ENCODE results near the gene TTLL1. TPM values are rescaled to one million over a fixed set of nuclear protein-coding genes. Genes with fewer than 3 reads are reported as not detected.

Gene TTLL1
- total RNA-seq, 1 experiment from 2014 or later = 5.5 TPM

GRCh38 chr22:43088984-43089717 is at the start of gene TTLL1 (continued):
- TF ChIP-seq NFE2L1 (CRISPR knock-in tag; IDR thresholded peaks at IDR 0.05) = peak; percentile 66; the same call in 1 of the 2 replicates
- TF ChIP-seq GABPB1 (CRISPR knock-in tag; IDR thresholded peaks at IDR 0.05) = peak; percentile 59; the same call in 1 of the 2 replicates
- TF ChIP-seq JUN (CRISPR knock-in tag; IDR thresholded peaks at IDR 0.05) = no peak
- no peak for TF ChIP-seq USF2 (CRISPR knock-in tag; IDR thresholded peaks at IDR 0.05)
- TF ChIP-seq ERG (CRISPR knock-in tag; IDR thresholded peaks at IDR 0.05) = no peak
- TF ChIP-seq, protein P1, sequence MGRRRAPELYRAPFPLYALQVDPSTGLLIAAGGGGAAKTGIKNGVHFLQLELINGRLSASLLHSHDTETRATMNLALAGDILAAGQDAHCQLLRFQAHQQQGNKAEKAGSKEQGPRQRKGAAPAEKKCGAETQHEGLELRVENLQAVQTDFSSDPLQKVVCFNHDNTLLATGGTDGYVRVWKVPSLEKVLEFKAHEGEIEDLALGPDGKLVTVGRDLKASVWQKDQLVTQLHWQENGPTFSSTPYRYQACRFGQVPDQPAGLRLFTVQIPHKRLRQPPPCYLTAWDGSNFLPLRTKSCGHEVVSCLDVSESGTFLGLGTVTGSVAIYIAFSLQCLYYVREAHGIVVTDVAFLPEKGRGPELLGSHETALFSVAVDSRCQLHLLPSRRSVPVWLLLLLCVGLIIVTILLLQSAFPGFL (CRISPR knock-in tag; IDR thresholded peaks at IDR 0.05; ENCODE audit: borderline replicate concordance) = no peak
- TF ChIP-seq, protein P2, sequence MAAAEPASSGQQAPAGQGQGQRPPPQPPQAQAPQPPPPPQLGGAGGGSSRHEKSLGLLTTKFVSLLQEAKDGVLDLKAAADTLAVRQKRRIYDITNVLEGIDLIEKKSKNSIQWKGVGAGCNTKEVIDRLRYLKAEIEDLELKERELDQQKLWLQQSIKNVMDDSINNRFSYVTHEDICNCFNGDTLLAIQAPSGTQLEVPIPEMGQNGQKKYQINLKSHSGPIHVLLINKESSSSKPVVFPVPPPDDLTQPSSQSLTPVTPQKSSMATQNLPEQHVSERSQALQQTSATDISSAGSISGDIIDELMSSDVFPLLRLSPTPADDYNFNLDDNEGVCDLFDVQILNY (CRISPR knock-in tag; IDR thresholded peaks at IDR 0.05) = peak; percentile 67; the same call in 1 of the 2 replicates
- no peak for TF ChIP-seq FOXJ3 (CRISPR knock-in tag; IDR thresholded peaks at IDR 0.05; ENCODE audit: borderline replicate concordance)
- no peak for TF ChIP-seq JAZF1 (CRISPR knock-in tag; IDR thresholded peaks at IDR 0.05)
- no peak for TF ChIP-seq ZNF416 (CRISPR knock-in tag; IDR thresholded peaks at IDR 0.05)
- TF ChIP-seq, protein P3, sequence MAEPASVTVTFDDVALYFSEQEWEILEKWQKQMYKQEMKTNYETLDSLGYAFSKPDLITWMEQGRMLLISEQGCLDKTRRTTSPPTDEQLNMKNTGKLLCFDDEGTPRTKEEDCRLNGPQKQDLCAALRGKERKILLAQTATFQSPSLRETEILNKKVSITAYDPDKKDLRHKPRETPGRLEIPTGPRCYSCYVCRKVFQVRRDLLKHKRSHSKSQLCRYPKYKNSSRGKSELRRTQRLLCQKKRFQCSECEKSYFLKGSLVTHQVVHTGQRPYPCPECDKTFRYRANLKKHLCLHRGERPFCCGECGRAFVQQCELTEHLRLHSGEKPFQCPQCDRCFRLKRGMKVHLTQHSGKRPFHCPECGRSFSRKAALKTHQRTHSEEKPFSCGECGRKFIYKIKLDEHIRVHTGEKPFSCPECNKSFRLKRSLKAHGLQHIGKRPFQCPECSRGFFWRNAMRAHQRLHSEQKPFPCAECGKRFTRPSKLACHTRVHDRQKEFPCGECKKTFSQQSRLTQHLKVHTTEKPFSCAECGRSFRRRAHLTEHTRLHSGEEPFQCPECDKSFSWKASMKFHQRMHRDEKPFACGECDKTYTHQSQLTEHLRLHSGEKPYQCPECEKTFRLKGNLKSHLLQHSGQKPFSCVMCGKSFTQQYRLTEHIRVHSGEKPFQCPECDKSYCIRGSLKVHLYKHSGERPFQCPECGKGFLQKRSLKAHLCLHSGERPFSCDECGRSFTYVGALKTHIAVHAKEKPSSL (CRISPR knock-in tag; conservative IDR thresholded peaks at IDR 0.05) = no peak
- peak; percentile 73; the same call in 1 of the 2 replicates for TF ChIP-seq KAT7 (CRISPR knock-in tag; IDR thresholded peaks at IDR 0.05; ENCODE audit: borderline replicate concordance)
- TF ChIP-seq CBFB (CRISPR knock-in tag; IDR thresholded peaks at IDR 0.05; ENCODE audit: low read depth) = 0 out of 2 replicates have a peak, but pooled peaks have one; percentile 73
- TF ChIP-seq, protein P4, sequence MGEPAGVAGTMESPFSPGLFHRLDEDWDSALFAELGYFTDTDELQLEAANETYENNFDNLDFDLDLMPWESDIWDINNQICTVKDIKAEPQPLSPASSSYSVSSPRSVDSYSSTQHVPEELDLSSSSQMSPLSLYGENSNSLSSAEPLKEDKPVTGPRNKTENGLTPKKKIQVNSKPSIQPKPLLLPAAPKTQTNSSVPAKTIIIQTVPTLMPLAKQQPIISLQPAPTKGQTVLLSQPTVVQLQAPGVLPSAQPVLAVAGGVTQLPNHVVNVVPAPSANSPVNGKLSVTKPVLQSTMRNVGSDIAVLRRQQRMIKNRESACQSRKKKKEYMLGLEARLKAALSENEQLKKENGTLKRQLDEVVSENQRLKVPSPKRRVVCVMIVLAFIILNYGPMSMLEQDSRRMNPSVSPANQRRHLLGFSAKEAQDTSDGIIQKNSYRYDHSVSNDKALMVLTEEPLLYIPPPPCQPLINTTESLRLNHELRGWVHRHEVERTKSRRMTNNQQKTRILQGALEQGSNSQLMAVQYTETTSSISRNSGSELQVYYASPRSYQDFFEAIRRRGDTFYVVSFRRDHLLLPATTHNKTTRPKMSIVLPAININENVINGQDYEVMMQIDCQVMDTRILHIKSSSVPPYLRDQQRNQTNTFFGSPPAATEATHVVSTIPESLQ (CRISPR knock-in tag; IDR thresholded peaks at IDR 0.05) = no peak
- no peak for TF ChIP-seq NFATC4 (CRISPR knock-in tag; IDR thresholded peaks at IDR 0.05)
- TF ChIP-seq GRHL2 (CRISPR knock-in tag; IDR thresholded peaks at IDR 0.05; ENCODE audit: insufficient replicate concordance, severe bottlenecking) = no peak
- TF ChIP-seq IRF2 (CRISPR knock-in tag; IDR thresholded peaks at IDR 0.05; ENCODE audit: borderline replicate concordance, low read depth) = no peak
- no peak for TF ChIP-seq MXD4 (CRISPR knock-in tag; IDR thresholded peaks at IDR 0.05; ENCODE audit: borderline replicate concordance)
- TF ChIP-seq SMAD4 (CRISPR knock-in tag; IDR thresholded peaks at IDR 0.05) = no peak
- no peak for TF ChIP-seq NR1H2 (CRISPR knock-in tag; IDR thresholded peaks at IDR 0.05)
- no peak for TF ChIP-seq ZNF219 (CRISPR knock-in tag; IDR thresholded peaks at IDR 0.05; ENCODE audit: borderline replicate concordance)
- TF ChIP-seq ZNF317 (CRISPR knock-in tag; IDR thresholded peaks at IDR 0.05; ENCODE audit: borderline replicate concordance, low read depth) = no peak
- peak; percentile 55; the same call in 1 of the 2 replicates for TF ChIP-seq ZBTB21 (CRISPR knock-in tag; IDR thresholded peaks at IDR 0.05; ENCODE audit: borderline replicate concordance)
- TF ChIP-seq, protein P5, sequence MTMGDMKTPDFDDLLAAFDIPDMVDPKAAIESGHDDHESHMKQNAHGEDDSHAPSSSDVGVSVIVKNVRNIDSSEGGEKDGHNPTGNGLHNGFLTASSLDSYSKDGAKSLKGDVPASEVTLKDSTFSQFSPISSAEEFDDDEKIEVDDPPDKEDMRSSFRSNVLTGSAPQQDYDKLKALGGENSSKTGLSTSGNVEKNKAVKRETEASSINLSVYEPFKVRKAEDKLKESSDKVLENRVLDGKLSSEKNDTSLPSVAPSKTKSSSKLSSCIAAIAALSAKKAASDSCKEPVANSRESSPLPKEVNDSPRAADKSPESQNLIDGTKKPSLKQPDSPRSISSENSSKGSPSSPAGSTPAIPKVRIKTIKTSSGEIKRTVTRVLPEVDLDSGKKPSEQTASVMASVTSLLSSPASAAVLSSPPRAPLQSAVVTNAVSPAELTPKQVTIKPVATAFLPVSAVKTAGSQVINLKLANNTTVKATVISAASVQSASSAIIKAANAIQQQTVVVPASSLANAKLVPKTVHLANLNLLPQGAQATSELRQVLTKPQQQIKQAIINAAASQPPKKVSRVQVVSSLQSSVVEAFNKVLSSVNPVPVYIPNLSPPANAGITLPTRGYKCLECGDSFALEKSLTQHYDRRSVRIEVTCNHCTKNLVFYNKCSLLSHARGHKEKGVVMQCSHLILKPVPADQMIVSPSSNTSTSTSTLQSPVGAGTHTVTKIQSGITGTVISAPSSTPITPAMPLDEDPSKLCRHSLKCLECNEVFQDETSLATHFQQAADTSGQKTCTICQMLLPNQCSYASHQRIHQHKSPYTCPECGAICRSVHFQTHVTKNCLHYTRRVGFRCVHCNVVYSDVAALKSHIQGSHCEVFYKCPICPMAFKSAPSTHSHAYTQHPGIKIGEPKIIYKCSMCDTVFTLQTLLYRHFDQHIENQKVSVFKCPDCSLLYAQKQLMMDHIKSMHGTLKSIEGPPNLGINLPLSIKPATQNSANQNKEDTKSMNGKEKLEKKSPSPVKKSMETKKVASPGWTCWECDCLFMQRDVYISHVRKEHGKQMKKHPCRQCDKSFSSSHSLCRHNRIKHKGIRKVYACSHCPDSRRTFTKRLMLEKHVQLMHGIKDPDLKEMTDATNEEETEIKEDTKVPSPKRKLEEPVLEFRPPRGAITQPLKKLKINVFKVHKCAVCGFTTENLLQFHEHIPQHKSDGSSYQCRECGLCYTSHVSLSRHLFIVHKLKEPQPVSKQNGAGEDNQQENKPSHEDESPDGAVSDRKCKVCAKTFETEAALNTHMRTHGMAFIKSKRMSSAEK (CRISPR knock-in tag; IDR thresholded peaks at IDR 0.05; ENCODE audit: borderline replicate concordance) = no peak
- TF ChIP-seq SP1 (CRISPR knock-in tag; conservative IDR thresholded peaks at IDR 0.05) = peak; percentile 89
- no peak for TF ChIP-seq NFYB (CRISPR knock-in tag; conservative IDR thresholded peaks at IDR 0.05; ENCODE audit: low read depth)
